Effector CD8-positive, alpha-beta T cell (primary cell): ENCODE data around the gene RAB31.

ENCODE experiments used
- DNase-seq: peaks from one replicate; lab custom pipeline; 2025; lab: John Stamatoyannopoulos, UW

Gene RAB31

GRCh38 chr18:9737472-9738121, 29.5 kb downstream of the RAB31 start:
- DNase-seq, result no peak

GRCh38 chr18:9738266-9738969, 30.3 kb downstream of the RAB31 start:
- no peak for DNase-seq

GRCh38 chr18:9739516-9739915, 31.4 kb downstream of the RAB31 start:
- no peak for DNase-seq

- no peak for DNase-seq
Measured at GRCh38 chr18:9740071-9740470, 32.0 kb downstream of the RAB31 start.

GRCh38 chr18:9741406-9741792, 33.3 kb downstream of the RAB31 start:
- DNase-seq, result no peak

- DNase-seq, result no peak
Measured at GRCh38 chr18:9741793-9742523, 33.9 kb downstream of the RAB31 start.

- DNase-seq, result no peak
Measured at GRCh38 chr18:9742524-9743131, 34.5 kb downstream of the RAB31 start.

GRCh38 chr18:9743200-9744016, 35.3 kb downstream of the RAB31 start:
- DNase-seq, result no peak

- no peak for DNase-seq
Measured at GRCh38 chr18:9746958-9747357, 38.9 kb downstream of the RAB31 start.

GRCh38 chr18:9749611-9750010, 41.5 kb downstream of the RAB31 start:
- DNase-seq, result no peak

GRCh38 chr18:9750112-9750511, 42.0 kb downstream of the RAB31 start:
- no peak for DNase-seq

GRCh38 chr18:9750606-9751304, 42.7 kb downstream of the RAB31 start:
- DNase-seq, result no peak

GRCh38 chr18:9751371-9752031, 43.4 kb downstream of the RAB31 start:
- DNase-seq, result no peak

- no peak for DNase-seq
Measured at GRCh38 chr18:9753846-9754245, 45.7 kb downstream of the RAB31 start.

- DNase-seq, result no peak
Measured at GRCh38 chr18:9755110-9755509, 47.0 kb downstream of the RAB31 start.

GRCh38 chr18:9755615-9756014, 47.5 kb downstream of the RAB31 start:
- DNase-seq, result no peak

GRCh38 chr18:9756271-9756932, 48.3 kb downstream of the RAB31 start:
- no peak for DNase-seq

- no peak for DNase-seq
Measured at GRCh38 chr18:9756933-9757470, 48.9 kb downstream of the RAB31 start.

- DNase-seq, result no peak
Measured at GRCh38 chr18:9757827-9758621, 49.9 kb downstream of the RAB31 start.
